Measurements from ENCODE around the gene NEMF.
A peak's percentile ranks its signal among the peaks of the same experiment; 100 is the strongest.
"Not testable (repeated sequence)": the region's sequence is repeated elsewhere in the genome, so short reads cannot be mapped to it uniquely, and the experiment has no call there.

NEMF gene

GRCh38 chr14:49796025-49796424 lies 56.6 kb downstream of the NEMF start:
- no peak for DNase-seq

GRCh38 chr14:49792618-49793017 lies 60.0 kb downstream of the NEMF start:
- no peak for DNase-seq

GRCh38 chr14:49786315-49786714 lies 66.3 kb downstream of the NEMF start:
- DNase-seq: no peak

- no peak for DNase-seq
These were observed 69.1 kb downstream of the NEMF start for GRCh38 chr14:49783394-49784014.

- DNase-seq: not testable (repeated sequence)
These were observed 71.5 kb downstream of the NEMF start for GRCh38 chr14:49781040-49781439.

GRCh38 chr14:49778421-49778820 lies 74.2 kb downstream of the NEMF start:
- no peak for DNase-seq

GRCh38 chr14:49774106-49774505 lies 78.5 kb downstream of the NEMF start:
- no peak for DNase-seq

GRCh38 chr14:49771691-49772090 lies 80.9 kb downstream of the NEMF start:
- DNase-seq: not testable (repeated sequence)

- DNase-seq: no peak
These were observed 82.3 kb downstream of the NEMF start for GRCh38 chr14:49770212-49770817.

- no peak for DNase-seq
These were observed 82.9 kb downstream of the NEMF start for GRCh38 chr14:49769581-49770211.

GRCh38 chr14:49769171-49769570 lies 83.4 kb downstream of the NEMF start:
- peak; percentile 18 for DNase-seq

- DNase-seq: peak; percentile 48
These were observed 84.1 kb downstream of the NEMF start for GRCh38 chr14:49768301-49769121.

- peak; percentile 90 for DNase-seq
These were observed 84.9 kb downstream of the NEMF start, which contains the start of gene KLHDC2 for GRCh38 chr14:49767571-49768300. TSS of gene KLHDC2 (plus strand) at chr14:49768153. CDS start at chr14:49768469, 316 bp downstream.

GRCh38 chr14:49767270-49767570 lies 85.4 kb downstream of the NEMF start:
- DNase-seq: no peak

GRCh38 chr14:49766839-49767238 lies 85.7 kb downstream of the NEMF start:
- DNase-seq: no peak

- no peak for DNase-seq
These were observed 90.6 kb downstream of the NEMF start for GRCh38 chr14:49761839-49762551.

GRCh38 chr14:49755378-49755777 lies 97.2 kb downstream of the NEMF start:
- DNase-seq: no peak

GRCh38 chr14:49754570-49755097 lies 98.0 kb downstream of the NEMF start:
- no peak for DNase-seq

- not testable (repeated sequence) for DNase-seq
These were observed 106.1 kb downstream of the NEMF start for GRCh38 chr14:49746476-49746875.

- no peak for DNase-seq
These were observed 107.4 kb downstream of the NEMF start for GRCh38 chr14:49745191-49745590.

GRCh38 chr14:49735669-49736068 lies 116.9 kb downstream of the NEMF start:
- not testable (repeated sequence) for DNase-seq

- DNase-seq: no peak
These were observed 118.8 kb downstream of the NEMF start for GRCh38 chr14:49733836-49734235.

All from midbrain (tissue), 1 donor.